GM18499 (cell line): ENCODE results near the gene DENR.
"Not testable (repeated sequence)": the region's sequence is repeated elsewhere in the genome, so short reads cannot be mapped to it uniquely, and the experiment has no call there.

Source experiments
- ATAC-seq: cut with Tn5 transposase; IDR thresholded peaks from one replicate; pipeline ENCODE4 v1.9.1; 2021; ENCODE audit warnings: moderate number of reproducible peaks; ENCODE audit not compliant: insufficient read depth, unreplicated experiment

Gene DENR, protein sequence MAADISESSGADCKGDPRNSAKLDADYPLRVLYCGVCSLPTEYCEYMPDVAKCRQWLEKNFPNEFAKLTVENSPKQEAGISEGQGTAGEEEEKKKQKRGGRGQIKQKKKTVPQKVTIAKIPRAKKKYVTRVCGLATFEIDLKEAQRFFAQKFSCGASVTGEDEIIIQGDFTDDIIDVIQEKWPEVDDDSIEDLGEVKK

DNA sequence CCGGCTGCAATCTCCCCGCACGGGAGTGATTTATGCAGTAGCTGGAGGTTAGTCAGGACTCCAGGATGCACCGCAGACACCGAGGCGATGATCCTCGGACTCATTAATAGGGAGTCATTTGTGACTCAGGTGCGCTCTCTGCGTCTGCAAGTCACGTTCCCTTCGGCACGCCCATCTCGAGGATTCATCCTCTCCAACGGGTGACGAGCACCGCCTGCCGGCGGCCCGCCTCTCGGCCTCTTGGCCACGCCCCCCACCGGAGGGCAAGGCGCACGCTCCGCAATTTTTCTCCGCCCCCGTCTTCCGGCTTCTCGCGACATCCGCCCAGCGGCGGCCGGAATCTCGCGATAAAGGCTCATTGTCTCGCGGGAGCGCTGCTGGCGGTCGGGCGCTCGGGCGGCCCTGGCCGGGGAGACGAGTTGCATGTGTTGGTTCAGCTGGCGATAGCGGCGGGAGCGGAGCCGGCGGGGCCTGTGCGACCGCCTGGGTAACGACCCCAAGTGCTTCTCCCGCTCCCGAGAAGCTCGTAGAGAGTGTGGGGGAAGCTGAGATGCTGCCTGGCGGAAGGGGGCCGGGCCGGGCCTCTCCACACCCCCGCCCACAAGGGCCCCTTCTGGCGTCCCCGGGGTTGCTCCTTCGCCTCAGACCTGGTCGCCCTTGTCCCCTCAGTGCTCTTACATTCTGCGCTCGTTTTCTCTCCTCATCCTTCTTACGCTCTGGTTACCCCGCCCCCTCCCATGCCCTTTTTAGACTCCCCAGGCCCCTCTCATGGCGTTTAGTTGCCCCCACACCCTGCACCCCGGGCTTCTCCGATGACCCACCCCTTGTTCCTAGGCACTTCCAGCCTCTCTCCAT, at the start of gene DENR:
DENR (plus strand) TSS at position 361 of the 855 bp plus-strand sequence. CDS start 878 bp downstream, outside the sequence.
- ATAC-seq = peak; percentile 94

DNA sequence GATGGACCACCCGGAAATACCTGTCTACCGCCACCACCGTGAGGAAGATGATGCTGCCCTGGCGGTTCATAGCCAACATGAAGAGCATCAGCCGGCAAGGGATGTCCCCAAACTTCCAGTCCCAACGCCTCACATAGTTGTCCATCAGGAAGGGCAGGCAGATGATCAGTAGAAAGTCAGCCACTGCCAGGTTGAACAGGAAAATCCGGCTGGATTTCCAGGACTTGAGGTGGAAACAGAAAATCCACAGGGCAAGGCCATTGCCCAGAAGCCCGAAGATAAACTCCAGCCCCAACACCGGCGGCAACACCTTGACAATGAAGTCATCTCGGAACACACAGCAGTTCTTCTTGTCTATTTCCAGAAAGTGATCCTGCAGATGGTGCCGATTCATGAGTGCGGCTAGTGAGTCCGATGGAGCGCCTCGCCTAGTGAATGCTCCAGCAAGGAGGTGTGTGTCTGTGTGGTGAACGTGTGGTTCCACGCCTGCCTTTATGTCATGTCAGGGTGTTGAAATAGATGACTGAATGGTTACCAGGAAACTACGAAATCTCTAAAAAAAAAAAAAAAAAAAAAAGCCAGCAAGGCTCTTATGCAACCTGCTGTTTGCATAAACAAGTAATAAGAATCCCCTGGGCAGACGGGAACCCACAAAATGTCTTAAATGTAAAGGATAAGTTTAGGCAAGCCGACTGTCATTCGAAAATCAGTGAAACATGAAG, 49.6 kb upstream of the DENR start, which contains the start of gene HCAR2:
HCAR2 (minus strand) TSS at position 468 of the 722 bp plus-strand sequence; CDS start at position 394, 74 bp downstream.
- not testable (repeated sequence) for ATAC-seq

DNA sequence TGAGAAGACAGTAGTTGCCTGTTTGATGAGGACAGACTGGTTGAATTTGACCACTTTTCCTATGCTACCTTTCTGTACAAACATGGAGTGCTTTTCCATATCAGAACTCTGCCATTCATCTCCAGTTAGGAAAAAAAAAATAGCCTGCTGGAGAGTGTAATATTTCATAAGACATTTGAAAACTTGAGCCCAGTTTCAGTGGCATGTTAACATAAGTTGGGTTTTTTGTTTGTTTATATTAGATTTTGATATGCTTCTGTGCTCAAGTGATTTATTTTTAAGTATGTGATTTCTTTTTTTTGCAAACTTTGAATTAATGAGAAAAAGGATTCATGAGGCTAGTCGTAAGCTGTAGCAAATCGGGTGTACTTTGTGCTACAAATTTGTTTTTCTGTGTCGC, 48.8 kb upstream of the DENR start:
- ATAC-seq = not testable (repeated sequence)

DNA sequence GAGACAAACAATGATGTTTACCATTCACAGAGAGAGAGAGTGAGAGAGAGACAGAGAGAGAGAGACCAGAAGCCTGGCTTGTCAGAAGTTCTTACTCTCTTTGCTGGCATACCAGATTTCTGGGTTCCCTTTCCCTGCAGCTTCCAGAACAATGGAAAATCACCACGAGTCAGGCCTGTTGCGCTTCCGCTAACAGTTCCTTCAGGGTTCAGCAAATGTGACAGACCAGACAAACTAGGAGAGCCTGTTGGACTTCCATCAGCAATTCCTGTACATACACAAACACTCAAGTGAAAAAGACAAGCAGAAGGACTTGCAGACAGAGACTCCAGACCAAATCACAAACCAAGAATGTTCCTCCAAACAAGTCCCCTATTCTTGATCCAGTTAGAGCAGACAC, 43.3 kb upstream of the DENR start:
- ATAC-seq = not testable (repeated sequence)

DNA sequence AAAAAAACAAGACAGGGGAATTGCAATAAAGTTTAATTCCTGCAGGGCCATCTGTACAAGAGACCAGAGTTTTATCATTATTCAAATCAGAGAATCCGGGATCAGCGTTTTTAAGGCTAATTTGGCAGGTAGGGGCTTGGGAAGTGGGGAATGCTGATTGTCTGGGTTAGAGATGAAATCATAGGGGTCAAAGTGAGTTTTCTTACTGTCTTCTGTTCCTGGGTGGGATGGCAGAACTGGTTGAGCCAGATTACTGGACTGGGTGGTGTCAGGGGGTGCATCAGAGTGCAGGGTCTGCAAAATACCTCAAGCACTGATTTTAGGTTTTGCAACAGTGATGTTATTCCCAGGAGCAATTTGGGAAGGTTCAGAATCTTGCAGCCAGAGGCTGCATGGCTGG, 42.3 kb upstream of the DENR start:
- not testable (repeated sequence) for ATAC-seq

DNA sequence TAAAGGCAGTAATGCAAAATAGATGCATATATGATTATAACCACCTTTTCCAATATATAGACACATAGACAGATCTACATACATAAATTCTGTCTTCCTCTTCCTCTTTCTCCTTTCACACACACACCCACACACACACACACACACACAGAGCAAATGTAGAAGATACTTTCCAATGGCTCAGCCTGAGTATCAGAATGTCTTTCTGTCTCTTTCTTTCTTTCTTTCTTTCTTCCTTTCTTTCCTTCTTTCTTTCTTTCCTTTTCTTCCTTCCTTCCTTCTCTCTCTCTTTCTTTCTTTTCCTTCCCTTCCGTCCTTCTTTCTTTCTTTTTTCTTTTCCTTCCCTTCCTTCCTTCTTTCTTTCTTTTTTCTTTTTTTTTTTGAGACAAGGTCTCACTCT, 41.4 kb upstream of the DENR start:
- not testable (repeated sequence) for ATAC-seq

DNA sequence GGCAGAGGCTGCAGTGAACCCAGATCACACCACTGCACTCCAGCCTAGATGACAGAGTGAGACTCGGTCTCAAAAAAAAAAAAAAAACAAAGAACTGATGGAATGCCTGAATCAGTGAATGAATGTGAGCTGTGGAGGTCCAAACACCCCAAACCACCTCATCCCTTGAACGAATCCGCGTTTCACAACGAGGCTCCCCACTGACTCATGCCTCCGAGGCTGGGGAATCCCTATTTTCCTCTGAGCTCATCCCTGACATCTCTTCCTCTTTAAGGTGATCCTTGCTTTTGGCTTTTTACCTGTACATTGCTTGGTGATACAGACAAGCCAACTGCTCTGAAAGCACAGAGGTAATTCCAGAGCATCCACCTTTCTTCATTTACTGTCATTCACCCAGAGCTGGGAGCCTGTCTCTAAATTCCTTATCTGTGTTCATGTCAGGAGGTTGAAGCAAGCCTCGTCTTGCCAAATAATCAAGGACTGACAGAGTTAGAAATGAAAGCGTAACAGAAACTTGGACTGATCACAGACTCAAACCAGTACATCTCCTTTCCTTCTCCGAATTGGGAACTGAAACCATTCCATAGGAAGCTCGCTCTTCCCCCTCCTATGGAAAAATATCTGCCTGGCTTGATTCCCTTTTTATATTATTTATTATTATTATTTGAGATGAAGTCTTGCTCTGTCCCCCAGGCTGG, 39.0 kb upstream of the DENR start:
- ATAC-seq = not testable (repeated sequence)

DNA sequence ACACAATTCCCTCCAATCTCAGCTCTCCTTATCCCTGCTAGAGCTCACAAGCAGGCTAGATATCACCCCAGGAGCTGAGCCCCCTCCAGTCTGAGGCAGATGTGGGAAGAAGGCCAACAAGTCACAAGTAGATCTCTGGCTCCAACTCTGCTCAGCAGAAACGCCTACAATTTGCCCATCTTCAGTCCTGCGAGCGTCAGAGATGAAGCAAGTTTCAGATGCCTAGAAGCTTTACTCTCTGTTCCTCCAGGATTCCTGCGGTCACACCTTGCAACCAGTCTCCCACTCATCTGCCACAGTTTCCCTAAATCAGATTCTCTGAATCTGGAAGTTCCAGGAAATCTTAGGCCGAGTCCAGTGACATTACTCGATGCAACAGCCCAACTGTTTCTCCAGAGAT, 37.4 kb upstream of the DENR start:
- not testable (repeated sequence) for ATAC-seq

DNA sequence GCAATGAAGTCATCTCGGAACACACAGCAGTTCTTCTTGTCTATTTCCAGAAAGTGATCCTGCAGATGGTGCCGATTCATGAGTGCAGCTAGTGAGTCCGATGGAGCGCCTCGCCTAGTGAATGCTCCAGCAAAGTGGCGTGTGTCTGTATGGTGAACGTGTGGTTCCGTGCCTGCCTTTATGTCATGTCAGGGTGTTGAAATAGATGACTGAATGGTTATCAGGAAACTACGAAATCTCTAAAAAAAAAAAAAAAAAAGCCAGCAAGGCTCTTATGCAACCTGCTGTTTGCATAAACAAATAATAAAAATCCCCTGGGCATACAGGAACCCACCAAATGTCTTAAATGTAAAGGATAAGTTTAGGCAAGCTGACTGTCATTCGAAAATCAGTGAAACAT, 36.0 kb upstream of the DENR start, which contains the start of gene HCAR3:
HCAR3 (minus strand) TSS at position 154 of the 400 bp plus-strand sequence; CDS start at position 80, 74 bp downstream.
- not testable (repeated sequence) for ATAC-seq

DNA sequence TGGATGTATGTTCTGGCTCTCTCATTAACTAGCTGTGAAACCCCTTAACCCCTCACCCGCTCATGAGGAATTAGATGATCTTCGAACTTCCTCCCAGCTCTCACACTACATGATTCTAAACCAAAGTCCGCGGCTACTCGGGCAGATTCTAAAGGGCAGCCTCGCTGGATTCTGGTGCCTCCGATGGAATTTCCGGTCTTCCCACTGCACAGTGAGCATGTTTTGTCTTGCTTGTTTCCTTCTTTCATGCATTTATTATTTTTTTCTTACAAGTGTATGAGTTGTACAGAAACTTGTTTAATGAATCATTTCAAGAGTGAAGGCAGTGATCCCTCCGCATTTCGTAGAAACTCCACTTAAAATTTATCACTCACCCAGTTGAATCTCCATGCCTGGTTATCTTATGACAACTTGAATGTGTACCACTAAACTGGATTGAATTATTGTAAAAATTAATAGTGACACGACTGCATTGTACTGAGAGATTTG, 31.5 kb upstream of the DENR start:
- ATAC-seq = no peak

DNA sequence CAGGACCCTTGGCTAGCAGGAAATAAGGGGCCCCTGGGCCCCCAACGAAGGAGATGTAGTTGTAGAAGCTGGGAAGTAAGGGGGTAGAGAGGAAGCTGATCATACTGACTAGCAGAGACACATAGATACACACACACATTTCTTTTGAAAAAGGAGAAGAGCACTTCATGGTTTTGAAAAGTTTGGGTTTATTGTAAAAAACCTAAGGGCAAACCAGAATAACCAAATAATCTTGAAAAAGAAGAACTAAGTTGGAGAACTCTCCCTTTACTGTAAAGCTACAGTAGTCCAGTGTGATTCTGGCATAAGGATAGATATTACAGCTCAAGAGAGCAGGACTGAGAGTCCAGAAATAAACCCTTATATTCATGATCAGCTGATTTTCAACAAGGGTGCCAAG, 30.2 kb upstream of the DENR start:
- no peak for ATAC-seq

DNA sequence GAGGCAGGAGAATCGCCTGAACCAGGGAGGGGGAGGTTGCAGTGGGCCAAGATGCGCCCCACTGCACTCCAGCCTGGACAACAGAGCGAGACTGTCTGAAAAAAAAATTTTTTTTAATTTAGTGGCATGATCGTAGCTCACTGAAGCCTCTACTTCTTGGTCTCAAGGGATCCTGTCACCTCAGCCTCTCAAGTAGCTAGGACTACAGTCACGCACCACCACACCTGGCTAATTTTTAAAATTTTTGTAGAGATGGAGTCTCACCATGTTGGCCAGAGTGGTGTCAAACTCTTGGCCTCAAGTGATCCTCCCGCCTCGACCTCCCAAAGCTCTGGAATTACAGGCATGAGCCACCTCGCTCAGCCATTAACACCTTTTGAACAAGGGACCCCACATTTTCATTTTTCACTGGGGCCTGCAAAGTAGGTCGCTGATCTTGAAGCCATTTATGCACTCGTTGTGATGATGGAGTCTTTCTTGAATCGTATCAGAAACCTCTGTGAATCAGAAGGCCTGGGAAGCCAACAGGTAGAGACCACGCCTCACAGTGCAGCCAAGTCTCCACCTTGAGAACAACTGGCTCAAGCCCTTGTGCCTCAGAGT, 27.9 kb upstream of the DENR start:
- no peak for ATAC-seq

DNA sequence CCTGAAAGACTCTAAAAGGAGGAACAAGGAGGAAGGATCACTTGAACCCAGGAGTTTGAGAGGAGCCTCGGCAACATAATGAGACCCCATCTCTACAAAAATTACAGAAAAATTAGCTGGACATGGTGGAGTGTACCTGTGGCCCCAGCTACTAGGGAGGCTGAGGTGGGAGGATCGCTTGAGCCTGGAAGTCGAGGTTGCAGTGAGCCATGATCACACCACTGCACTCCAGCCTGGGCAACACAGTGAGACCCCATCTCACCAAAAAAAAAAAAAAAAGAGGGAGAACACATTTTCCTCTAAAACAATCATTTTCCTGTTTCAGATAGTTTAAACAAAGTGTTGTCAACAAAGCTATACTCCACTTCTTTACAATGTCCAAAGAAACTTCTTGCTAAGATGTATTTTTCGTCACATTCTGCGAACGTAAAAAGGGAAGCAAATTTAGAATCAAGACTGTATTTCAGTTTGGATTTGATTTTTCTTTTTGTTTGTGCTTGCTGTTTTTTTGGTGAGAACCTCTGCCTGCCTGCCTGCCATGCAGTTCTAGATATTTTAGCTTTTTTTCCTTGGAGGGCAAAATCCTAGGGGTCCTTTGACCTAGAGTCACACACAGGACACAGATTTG, 27.1 kb upstream of the DENR start:
- no peak for ATAC-seq

DNA sequence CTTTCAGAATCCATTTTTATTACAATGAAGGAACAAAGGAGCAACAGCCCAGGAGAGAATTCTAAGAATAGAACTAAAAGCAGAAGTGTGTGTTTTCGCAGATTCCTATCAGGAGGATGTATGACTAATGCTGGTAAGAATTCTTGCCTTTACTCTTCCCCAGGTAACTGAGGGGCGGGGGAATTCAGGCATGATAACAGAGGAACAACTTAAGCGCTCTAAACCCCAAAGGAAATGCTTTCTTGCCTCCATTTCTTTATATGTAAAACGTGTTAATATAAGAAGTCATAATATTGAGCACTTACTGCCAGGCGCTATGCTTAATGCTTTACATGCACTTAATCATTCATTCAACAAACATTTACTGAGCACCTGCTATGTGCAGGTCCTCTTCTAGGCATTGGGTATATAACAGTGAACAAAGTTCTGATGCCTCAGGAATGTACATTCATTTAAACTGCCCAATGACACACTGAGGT, 26.5 kb upstream of the DENR start:
- no peak for ATAC-seq

DNA sequence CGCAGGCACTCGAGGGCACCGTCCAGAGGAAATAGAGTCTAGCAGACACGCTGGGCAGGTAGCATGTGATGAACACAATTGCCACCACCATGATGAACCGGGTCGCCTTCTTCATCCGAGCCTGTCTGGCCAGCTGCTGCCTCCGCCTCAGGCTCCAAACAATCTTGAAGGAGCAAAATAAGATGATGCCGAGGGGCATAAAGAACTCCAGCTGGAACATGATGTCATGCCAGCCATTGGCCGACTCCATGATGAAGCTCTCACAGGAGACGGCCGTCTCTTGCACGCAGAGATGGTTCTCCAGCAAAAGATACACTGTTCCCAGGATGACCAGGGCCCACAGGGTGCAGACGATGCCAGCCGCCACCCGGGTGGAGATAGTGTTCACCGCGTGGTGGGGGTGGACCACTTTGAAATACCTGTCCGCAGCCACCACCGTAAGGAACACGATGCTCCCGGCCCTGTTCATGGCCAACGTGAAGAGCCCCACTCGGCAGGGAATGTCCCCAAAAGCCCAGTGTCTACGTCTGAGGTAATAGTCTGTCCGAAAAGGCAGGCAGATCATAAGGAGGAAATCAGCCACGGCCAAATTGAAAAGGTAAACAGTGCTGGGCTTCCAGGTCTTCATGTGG, 22.9 kb upstream of the DENR start:
- ATAC-seq = no peak

DNA sequence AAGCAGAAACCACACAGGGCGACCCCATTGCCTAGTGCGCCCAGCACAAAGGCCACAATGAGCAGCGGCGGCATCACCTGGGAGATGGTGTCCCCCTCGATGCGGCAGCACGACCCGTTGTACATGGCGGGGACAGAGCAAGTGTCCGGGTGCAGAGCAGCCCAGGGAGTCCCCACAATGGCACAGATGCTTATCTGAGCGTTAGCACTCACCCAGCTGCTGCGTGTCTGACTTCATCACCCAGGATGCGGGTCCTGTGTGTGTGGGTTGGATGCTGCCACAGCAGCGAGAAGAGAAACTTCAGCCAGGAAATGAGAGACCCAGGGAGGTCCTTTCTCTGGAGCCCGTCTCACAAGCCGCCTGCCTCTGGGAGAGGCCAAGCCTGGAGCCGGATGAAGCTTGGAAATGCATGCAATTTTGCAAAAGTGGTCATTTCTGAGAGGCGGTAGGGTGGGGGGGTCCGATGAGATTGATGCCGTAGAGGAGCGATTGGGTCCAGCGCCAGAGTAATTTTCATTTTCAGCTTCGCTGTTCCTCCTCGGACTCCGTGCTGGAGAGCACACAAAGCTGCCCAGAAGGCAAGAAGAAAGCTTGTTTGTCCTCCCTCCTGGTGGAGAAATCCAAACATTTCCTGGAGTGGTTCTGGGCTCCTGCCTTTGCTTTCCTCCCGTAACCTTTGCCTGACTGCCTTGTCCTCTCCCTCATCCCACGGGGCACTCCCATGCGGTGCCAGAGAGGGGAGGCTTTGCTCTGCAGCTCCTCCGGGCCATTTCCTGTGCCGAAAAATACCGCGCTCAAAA, 22.2 kb upstream of the DENR start, which contains the start of gene HCAR1:
HCAR1 (minus strand) TSS at position 630 of the 800 bp plus-strand sequence; CDS start at position 125, 505 bp downstream.
- no peak for ATAC-seq

DNA sequence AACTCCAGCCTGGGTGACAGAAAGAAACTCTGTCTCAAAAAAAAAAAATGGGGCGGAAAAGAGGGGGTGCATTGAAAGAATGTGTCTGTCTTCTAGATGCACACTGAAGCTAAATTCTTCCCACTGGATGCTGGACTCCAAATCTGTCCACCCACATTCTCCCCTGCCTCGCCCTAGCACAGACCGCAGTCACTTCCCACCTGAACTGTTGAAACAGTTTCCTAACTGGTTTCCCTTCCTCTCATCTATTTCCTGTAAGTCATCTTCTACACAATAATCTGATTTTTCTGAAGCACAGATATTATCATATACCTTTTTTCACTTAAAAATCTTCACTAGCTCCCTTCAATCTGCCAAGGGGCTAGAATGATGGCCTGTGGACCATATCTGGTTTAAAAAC, 20.5 kb upstream of the DENR start:
- no peak for ATAC-seq

DNA sequence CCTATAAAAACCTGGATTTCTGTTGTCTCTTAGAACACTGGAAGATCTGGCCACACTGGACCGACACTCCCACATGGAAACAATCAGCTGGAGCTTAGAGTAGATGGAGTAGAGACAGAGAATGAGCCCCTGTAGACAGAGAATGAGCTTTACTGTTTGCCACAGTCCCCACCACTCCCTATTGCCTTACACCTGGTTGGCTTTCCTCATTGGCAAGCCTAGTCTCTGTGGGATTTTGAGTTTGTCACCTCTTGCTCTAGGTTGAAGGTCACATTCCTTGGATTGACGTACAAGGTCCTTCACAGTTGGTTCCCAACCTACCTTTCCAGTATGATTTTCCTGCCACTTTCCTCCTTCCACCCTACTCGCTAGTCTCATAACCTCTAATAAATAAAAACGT, 20.0 kb upstream of the DENR start:
- no peak for ATAC-seq
